NCI-H82 (cell line): ENCODE measurements around the gene PAPPA2.

ENCODE experiments used
- DNase-seq: peaks from one replicate; lab custom pipeline; 2025; lab: John Stamatoyannopoulos, UW

The PAPPA2 gene

DNA sequence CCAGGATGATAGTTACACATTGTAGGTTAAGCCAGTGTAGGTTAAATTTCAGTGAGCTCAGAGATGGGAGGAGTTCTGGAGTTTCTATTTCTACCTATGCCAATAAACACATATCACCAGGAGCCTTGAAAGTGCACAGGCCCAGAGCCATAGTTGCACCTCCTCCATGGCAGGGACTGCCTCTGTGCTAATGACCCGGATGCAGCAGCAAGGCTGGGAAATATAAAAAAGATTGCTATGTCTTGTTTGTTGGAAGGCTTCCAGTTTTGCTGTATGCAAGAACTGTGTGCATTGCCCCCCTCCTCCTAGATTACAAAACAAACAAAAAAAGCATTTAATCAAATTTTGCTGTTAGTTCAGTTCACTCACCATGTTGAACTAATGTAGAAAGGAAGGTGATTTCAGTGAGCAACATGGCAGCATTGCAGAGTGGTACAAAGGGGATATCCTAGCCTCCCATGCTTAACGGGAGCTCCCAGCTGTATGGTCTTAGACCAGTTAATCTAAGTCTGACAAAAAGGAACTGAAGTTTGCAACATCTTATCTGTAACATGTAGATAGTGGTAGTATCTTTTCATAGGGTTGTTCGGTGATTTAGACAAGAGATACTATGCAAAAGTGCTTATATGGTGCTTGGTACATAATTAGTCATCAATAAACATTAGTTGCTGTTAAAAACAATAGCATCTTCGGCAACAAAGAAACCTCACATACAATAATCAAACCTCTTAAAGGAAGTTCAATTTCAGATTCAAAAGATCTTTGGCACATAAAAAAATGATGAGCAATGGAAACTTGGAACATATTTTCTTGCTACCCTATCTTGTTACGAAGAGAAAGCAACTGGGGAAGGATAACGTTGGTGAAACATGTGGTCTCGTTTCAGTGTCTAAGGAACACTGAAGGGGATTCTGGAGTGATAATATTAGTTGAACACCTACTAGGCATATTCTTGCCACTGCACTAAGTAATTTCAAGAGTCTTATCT, 392.1 kb downstream of the PAPPA2 start:
- no peak for DNase-seq

DNA sequence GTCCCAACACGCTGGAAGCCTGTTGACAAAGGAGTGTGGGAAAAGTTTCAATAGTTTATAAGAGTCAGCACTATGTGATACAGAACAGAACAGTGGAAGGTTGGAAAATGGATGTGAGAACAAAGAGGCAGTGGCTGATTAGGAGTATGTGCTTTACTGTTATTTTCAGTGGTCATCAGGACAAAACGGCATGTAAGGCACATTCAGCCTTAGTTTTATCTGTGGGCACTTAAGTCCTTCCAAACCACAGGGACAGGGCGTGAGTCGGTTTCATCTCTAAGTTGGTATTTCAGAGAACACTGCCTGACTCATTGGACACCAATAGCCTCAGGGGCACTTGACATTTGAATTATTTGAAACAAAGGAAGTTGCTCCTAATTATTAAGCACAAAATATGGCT, 394.7 kb downstream of the PAPPA2 start:
- DNase-seq = no peak

DNA sequence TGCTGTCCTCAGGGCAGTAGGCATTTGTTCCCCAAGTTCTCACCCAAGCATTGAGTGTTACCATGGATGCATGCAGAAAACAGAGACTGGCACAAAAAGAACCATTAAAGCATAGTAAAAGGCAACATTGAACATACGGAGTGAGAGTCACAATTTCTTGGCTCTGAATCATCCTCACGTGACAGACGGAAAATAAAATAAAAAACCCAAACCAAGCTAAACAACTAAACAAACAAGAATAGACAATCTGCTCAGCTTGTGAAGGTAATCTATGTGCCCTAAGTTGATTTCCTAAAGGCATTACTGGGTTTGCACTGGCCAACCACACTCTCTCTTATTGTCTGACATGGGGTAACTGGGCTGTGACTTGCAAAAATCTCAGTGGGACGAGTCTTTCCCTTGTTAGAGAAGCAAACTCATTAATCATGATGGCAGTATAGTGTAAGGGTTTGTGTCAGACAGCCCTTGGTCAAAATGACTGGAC, 395.5 kb downstream of the PAPPA2 start:
- DNase-seq = no peak

DNA sequence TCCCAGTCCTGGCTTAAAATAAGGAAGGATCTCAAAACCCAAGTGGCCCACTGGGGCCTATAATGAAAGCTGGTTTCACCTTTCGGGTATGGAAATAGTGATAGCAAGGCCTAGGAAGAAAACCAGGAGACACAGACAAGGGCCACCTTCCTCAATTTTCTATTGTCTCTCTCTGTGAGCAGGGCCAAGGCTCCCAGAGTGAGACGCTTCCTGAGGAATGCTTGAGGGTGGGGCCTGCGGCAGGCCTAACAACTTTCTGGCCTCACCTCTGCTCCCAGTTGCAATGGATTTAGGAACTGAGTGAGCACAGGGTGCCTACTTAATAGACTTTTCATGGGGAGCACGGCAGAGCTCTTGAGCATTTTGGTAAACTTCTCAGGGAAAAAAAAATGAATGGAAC, 400.6 kb downstream of the PAPPA2 start:
- DNase-seq = no peak

DNA sequence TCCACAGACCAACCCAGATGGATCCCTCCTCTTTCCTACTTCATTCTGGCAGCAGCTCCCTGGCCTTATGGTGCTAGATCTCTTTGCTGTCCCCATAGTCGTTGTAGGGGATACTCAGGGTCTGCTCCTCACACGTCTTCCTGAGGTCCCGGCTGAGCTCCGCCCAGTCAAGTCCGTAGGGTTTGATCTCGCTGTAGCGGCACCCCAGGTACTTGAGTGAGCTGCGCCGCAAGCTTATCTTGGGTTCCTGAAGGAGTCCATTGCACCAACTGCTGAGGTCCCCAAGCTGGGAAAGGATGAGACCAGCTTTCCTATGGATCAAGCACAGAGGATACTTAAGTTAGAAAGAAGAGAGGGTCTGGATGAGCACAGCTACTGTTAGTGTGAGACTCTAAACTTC, 401.2 kb downstream of the PAPPA2 start:
- no peak for DNase-seq

DNA sequence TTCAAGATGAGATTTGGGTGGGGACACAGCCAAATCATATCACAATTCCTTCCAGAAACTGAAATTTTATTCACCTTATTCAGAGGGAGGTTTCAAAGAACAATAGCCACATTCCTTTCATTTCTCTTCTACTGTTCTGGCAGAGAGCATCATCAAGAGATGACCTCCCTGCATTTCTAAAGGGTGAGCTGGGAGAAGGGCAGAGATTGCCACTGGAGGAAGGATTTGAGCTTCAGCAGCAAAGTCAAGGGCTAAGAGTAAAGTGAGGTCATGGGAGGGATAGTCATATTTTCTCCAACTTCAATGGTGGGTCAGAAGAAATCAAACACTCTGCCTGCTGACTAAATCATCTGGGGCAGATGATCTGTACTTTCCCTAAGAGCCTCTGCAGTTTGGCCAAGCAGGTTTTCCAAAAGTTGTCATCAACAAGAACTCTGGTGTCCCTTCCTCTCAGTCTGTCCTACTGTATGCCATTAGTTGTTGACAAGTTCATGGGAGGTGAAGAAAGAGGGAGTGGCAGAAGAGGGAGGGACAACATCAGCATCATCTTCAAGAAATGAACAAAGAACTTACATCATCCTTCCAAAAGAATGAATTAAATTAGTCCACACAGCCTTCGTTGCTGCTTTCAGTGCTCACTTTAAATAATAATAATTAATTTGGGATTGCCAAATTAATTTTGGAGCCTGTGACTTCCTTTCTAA, 403.2 kb downstream of the PAPPA2 start:
- DNase-seq = no peak

DNA sequence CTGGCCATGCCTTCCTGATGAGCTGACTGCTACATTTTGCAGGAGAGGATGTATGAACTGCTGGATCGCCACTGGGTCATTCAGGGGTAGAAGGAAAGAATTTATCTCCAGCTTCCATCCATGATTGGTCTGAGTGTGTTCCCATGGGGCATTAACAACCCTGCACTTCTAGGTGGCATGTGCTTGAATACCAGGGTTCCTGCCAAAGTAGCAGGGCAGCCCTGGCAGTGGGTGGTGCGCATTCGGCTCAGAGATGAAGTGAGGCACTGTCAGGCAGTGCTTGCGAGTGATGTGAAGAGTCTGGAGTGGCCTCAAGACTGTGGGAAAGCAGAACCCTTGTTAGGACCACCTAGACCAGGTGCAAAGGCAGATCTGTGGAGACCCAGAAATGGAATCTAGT, 406.6 kb downstream of the PAPPA2 start:
- no peak for DNase-seq

DNA sequence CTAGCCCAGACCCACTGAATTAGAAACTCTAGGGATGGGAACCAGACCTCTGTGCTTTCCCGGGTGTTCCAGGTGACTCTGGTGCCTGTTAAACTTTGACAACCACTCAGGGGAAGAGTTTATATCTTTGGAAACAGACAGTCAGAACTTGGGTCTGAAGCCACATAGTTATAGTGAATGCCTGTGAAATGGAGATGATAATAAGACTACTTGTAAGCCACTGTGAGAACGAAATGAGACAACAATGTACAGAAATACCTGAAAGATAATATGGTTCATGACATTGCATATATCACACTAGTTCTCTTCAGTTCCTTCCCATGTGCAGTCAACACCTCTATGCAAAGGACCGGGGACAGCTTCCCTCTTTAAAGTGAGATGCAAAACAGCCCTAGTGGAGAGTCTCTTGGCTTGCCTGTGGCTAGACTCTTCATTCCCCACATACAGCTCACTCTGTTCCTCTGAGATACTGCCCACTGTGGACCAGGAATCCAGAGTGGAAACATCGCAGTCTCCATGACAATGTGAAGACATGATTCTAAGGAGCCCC, 414.1 kb downstream of the PAPPA2 start:
- no peak for DNase-seq

DNA sequence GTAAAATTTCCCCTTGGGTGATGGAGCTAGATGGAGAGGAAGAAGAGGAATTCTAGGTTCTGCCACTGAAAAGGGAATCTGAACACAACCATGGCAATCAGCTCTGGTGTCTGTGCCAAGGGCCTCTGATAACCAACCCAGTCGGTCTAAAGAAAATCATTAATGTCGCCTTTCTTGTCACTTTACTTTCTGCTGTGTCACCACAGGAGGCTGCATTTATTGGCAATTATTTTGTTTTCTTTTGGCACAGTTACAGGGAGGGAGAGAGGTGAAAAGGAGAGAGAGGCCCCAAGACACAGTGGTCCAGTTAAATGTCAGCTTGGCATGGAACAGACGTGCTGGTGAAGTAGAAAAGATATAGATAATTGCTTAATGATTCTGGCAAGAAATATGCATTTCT, 414.6 kb downstream of the PAPPA2 start:
- DNase-seq = no peak

DNA sequence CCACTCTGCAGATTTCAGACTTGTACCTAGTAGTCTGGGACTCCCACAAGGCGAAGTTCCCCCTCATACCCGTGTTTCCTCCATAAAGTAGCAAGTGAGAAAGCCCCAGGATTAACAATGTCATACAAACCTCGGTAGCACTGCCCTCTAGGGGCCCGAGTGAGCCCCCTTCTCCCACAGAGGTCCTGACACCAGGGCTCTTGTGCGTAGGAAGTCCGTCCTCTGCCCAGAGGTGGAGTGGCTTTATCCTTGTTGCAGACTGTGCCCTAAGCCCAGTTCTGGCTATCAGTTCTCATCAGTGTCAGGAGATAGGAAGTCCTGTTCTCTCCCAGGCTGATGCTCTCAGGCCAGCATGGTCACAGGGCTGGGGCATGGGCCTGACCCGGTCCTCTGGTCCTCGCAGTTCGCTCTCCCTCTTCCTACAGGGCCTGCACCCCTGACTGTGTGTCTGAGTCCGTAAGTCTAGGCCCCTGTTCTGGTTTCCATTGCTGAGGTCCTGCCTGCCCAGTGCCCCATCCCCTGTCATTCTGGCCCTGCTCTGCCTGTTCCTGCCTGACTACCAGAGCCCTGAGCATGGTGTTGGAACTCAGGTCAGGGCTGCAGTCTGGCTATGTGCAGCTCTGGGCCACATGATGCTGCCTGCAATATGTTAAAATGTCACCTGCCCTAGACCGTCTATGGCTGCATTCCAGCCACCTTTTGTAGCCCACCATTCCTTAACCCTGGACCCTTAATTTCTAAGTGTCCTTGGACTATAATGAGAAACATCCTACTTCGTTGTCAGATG, 416.0 kb downstream of the PAPPA2 start:
- peak; percentile 62 for DNase-seq

DNA sequence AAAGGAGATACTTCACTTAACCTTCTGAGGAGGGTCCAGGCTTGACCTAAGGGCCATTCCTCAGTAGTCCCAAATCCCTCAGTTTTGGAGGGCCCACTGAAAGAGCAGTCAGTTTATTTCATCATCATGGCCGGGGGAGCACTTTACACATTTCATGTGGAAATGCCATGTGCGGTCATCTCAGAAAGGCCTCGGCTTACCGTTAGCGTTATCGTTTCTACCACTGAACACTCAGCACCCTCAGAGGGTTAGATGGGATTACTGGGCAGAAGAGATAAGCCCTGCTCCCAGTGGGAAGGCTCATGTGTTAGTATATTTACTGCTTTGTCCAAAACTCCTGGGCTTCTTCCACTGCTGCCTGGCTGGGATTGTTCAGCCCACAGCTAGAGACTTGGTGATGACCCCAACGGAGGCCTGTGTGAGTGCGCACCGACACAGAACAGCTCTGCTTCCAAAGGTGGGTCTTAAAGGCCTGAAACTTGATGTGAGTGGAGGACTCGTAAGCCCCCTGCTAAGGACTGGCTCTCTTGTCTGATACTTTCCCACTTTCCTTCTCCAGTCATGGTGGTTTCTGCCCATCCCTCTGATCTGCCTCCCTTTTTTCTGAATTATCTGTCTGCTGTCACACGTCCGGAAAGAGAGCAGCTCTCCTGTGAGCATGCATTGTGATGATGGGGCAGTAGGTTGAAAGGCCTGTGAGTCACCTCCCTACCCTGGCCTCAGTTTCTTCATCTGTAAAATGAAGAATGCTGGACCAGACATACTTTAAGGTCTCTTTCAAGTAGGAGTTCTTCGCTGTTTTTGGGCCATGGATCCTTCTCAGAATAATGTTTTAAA, 417.0 kb downstream of the PAPPA2 start:
- peak; percentile 46 for DNase-seq

DNA sequence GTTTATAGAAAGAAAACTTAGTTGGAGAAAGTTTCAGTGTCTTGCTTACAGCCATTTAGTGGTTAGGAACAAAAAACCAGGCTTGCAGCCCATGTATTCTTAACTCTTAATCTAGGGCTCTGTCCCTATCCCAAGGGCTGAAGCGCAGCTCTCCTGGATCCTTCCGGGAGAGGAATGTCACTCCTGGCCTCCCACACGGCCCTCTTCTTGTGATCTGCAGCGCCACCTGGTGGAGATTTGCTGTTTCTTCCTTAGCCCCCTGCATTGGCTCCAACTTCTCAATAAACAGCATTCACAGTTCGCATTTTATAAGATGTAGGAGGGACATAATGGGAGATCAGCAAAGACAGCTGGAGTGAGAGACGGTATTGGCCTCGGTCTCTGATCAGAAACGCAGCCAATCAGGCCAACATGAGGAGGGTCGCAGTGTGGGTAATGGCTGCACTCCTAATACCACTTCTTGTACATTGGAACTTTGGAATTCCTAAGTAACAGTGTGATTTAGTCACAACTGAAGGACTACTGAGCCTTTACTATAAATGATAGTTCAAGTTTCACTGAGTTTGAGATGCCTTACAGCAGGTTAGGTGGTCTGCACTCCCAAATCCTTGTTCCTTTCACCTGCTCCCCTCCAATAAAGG, 418.1 kb downstream of the PAPPA2 start:
- peak; percentile 97 for DNase-seq

DNA sequence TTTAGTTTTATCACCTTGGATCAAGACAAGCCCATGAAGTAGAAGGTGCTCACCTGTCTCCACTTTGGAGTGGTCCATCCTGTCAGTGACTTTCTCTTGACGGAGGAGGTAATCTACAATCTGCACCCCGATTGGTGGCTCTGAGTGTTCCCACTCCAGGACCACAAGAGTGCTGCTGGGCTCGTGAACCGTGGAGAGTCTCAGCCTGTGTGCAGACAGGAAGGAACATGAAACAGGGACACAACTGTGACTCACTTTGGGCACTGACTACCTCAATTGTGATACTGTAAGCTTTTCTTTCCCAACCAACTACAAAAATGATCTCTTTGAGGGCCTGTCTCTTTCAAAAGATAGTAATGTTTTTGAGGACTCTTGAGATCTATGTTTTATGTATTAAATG, 421.3 kb downstream of the PAPPA2 start:
- no peak for DNase-seq

DNA sequence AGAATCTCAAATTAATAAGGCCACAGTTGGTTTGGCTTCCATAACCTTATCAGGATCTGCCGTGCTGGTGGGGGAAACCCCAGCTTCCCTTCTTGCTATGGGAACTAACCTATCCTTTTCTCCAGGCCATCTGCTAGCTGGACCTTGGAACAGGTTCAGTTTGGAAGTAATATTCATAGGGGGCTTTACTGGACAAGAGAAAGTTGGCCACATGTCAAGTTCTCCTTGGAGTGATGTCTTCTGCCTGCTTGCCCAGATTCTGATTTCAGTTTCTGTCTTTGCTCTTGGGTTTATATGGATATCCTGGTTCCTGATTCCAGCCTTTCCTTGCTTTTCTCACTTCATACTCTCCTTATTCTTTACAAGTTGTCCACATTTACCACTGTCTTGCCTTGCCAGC, 421.9 kb downstream of the PAPPA2 start:
- no peak for DNase-seq

DNA sequence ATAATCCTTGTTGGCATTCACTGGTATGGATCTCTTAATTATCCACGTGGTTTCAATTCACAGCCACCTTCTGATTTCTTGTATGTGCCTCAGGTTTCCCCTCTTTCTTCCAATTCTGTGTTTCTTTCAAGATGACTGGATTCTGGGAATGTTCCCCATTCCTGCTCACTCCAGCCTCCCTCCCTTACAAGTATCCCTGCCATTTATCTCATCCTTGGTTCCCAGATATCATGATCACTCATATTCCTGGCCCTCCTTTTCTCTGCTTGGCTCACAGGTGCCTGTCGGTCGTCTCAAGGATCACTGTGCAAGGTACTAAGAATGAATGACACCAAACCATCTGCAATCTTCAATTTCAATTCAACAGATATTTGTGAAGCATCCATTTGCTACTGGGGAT, 422.4 kb downstream of the PAPPA2 start:
- no peak for DNase-seq

DNA sequence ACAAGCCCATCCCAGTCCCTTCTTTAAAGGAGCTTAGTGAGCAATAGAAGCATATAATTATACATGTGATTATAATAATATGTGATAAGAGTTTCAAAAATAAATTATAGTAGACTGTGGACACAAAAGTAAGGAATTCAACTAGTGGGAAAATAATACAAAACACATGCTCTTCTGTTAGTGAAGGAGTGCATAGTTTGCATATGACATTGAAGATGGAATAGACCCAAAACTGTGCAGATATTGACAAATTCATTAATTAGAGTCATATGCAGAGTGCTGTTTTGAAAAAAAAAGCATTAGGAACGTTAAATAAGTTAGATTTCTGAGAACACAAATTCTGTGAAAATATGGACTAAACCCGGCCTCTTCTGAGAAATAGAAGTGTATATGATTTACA, 422.8 kb downstream of the PAPPA2 start:
- no peak for DNase-seq

DNA sequence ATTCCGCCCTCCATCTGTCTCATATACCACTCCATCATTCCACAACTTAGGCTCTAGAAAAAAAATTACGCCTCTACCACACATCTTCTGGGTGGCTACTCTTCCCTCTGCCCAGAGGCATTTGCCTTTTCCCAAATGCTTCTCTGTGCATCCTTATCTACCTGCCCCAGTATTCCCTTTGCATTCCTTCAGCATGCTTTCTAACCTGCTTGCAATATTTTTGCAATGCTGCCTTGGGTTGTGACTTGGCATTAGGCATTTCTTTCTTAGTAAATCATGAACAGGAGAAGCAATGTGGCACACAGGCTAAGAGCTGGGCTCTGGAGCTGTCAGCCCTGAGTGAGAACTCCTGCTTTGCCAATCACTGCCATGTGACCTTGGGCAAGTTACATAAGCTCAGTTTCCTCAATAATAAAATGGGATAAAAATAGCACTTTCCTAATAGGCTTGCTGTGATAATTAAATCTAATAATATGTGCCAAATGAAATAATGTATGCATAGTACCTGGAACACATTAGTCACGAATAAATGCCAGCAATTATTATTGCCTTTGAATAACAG, 425.6 kb downstream of the PAPPA2 start:
- no peak for DNase-seq

DNA sequence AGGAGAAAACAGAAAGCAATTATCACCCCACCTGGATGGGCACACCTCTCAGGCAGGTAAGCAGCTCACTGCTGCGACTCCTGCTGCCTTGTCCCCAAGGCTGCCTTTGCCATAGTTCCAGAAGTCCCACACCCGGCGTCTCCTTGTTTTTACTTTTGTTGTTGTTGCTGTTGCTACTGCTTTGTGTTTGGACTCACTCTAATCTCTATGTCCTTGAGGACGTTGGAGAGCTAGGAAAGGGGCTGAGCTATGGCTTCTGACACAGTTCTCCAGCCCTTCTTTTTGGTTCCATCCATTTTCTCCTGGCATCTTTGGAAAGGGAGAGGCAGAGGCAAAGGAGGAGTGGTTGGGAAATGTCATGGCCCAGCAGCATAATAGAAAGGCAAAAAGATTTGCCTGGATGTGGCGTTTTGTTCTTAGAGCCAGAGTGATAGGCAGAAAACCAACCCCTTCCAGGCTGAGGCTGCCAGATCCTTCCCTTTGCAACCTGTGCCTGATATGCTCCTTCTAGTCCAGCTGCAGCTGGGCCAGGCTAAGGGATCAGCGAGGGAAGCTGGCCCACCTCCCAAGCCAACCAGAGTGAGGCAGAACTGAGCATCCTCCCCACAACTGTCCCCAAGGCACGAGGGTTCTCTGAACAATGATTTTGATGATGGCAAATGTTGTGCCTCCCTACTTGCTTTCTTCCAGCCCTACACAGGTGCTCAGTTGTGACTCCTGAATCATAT, 430.8 kb downstream of the PAPPA2 start:
- no peak for DNase-seq

DNA sequence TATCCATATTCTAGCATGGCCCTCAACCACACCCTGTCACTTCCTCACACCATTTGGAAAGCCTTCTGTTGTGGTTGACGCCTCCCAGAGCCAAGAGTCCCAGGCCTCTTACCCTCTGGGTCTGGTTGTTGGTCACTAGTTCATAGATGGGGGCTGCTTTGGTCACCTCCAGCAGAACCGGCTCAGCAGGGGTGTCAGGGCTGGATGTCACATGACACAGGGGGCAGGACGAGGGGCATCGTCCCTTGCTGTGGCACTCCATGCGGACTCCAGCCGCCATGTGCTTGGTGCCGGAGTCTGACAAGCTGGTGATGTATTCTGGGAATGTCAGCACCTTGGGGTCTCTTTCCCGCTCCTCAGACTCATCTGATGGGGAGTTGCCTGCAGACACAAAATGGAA, 431.5 kb downstream of the PAPPA2 start:
- DNase-seq = no peak
